KOPT-K1 (cell line): Measurements from ENCODE around the gene GXYLT2.
A peak's percentile ranks its signal among the peaks of the same experiment; 100 is the strongest.

Experiments
- H3K27ac ChIP-seq: fragments of 200-600 bp; sonication (generic); 2 replicates; pipeline ENCODE4 v1.5.1; 2016; ENCODE audit warnings: antibody characterized with exemption, mild to moderate bottlenecking, low read depth, low read length; ENCODE audit not compliant: poor library complexity, severe bottlenecking
- H3K36me3 ChIP-seq: fragments of 200-600 bp; sonication (generic); 2 replicates; pipeline ENCODE4 v1.5.1; 2017; ENCODE audit warnings: antibody characterized with exemption, mild to moderate bottlenecking, low read length, moderate library complexity; ENCODE audit not compliant: insufficient read depth
- H3K9me3 ChIP-seq: fragments of 200-600 bp; sonication (generic); 2 replicates; pipeline ENCODE4 v1.5.1; 2017; ENCODE audit warnings: antibody characterized with exemption, low read length, mild to moderate bottlenecking; ENCODE audit not compliant: insufficient read depth, poor library complexity, severe bottlenecking

Gene GXYLT2

DNA sequence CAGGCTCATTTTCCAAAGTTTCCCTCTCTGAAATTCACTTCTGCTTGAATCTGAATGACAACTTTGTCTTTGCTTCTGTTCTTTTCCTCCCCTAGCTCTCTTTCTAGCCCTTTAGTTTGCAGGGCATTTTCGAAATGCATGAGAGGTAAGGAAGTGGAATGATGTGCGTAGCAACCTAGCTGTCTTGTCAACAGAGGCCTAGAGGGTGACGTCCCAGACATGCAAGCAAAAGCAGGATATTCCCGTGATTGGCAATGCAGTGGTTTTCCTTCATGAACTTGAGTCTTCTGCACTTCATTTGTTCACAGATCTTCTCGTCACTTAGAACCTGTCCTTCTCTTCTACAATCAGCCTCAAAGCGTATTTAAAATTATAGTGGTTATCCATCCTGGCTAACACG lies 56.9 kb downstream of the GXYLT2 start:
- no peak overlapping the region for H3K27ac ChIP-seq
- no peaks in the 10 kb centered on the region for H3K9me3 ChIP-seq
- H3K36me3 ChIP-seq: peaks cover 56% of the 10 kb centered on the region

DNA sequence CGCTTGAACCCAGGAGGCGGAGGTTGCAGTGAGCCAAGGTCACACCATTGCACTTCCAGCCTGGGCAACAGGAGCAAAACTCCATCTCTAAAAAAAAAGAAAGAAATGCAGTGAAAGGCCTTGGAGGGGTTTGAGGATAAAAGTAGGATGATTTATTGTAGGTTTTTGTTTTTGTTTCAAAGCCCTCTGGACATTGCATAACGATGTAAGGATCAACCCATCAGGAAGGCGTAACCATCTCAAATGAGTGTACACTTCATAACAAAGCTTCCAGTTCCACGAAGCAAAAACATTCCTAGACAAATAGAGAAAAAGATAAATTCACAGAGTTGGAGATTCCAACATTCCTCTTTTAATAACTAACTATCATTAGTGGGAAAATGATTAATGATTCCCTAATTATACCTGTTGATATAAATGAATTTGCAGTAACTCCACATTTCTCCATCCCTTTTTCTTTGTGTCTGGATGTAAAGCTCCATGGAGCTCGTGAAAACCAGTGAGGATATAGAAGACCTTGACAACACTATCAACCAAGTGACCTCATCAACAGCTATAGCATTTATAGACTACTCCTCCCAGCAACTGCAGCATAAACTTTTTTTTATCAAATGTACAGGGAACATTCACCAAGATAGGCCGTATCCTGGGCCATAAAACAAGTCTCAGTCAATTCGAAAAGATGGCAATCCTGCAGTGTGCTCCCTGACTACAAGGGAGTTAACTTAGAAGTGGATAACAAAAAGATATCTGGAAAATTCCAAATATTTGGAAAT lies 60.1 kb downstream of the GXYLT2 start:
- H3K36me3 ChIP-seq: peaks cover 35% of the 10 kb centered on the region
- no peaks in the 10 kb centered on the region for H3K9me3 ChIP-seq
- H3K27ac ChIP-seq: no peak overlapping the region

DNA sequence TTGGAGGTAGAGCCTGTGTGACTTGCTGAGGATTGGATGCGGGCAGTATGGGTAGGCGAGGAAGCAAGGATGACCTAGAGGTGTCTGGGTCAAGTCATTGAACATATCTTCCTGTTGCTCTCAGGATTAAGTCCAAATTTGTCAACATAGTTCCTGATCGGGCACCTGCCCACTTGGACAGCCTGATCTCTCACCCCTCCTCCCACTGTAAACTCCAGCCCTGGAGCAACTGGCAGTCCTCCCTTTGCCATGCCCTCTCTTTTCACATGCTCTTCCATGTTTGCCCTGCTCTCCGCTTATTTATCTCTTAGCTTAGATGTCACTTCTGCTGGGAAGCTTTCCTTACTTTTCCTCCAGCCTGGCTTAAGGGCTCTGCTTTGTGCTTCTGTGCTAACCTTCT lies 61.2 kb downstream of the GXYLT2 start:
- Histone ChIP-seq H3K27ac (no peak overlapping the region), H3K9me3 (no peaks in the 10 kb centered on the region), H3K36me3 (peaks cover 29% of the 10 kb centered on the region)

GRCh38 chr3:72950372-72950771 lies 62.5 kb downstream of the GXYLT2 start:
- Histone ChIP-seq H3K36me3 (peaks cover 27% of the 10 kb centered on the region), H3K27ac (no peak overlapping the region), H3K9me3 (no peaks in the 10 kb centered on the region)

DNA sequence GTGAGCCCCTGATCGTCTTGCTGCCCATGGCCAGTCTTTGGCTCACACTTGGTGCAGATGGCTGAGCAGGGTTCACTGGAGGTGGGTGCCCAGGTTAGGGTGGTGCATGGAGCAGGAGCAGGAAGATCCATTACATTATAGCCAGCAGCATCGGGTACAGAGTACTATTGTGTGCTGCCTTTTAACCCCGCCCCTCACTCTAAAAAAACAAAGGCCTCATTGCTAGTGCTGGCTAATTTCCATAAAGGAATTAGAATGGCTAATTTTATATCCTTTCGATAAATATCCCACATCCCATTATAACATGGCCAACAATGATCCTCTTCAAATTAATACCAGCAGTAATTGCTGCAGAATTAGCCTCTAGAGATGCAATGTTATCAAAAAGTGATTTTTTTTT lies 63.0 kb downstream of the GXYLT2 start:
- Histone ChIP-seq H3K36me3 (peaks cover 27% of the 10 kb centered on the region), H3K27ac (no peak overlapping the region), H3K9me3 (no peaks in the 10 kb centered on the region)

DNA sequence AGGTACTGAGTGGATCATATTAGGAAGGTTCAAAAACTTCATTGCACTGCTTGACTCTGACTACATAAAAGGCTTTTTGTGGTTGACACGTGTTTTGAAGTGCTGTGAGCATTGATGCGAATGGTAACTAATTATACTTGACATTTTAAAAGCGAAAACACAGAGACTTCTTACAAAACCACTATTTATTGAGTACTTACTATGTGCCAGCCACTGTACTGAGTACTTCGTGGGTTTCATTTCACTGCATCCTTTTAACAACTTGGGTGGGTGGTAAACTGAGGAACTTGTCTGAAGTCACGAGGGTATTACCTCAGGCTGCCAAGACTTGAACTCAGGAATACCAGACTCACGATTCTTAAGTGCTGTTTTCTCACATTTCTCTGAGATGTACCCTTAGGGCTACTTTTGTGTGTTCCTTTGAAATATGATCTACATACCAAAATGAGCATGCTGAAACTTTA lies 63.4 kb downstream of the GXYLT2 start:
- no peaks in the 10 kb centered on the region for H3K9me3 ChIP-seq
- peaks cover 29% of the 10 kb centered on the region for H3K36me3 ChIP-seq
- H3K27ac ChIP-seq: no peak overlapping the region

GRCh38 chr3:72953325-72953956 lies 65.6 kb downstream of the GXYLT2 start:
- Histone ChIP-seq H3K27ac (no peak overlapping the region), H3K36me3 (peaks cover 39% of the 10 kb centered on the region), H3K9me3 (no peaks in the 10 kb centered on the region)

GRCh38 chr3:72957297-72957696 lies 69.5 kb downstream of the GXYLT2 start:
- H3K36me3 ChIP-seq: peaks cover 73% of the 10 kb centered on the region
- no peak overlapping the region for H3K27ac ChIP-seq
- no peaks in the 10 kb centered on the region for H3K9me3 ChIP-seq

DNA sequence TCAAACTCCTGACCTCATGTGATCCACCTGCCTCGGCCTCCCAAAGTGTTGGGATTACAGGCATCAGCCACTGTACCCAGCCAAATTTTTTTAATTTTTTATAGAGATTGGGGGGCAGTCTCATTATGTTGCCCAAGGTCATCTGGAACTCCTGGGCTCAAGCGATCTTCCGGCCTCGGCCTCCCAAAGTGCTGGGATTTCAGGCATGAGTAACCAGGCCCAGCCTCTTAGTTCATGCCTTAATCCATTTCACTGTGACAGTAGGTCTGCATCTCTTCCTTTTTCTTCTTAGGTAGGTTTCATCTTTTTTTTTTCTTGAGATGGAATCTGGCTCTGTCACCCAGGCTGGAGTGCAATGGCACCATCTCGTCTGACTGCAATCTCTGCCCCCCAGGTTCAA lies 71.5 kb downstream of the GXYLT2 start:
- H3K27ac ChIP-seq: no peak overlapping the region
- peaks cover 79% of the 10 kb centered on the region for H3K36me3 ChIP-seq
- no peaks in the 10 kb centered on the region for H3K9me3 ChIP-seq

GRCh38 chr3:72960812-72961518 lies 73.1 kb downstream of the GXYLT2 start:
- Histone ChIP-seq H3K9me3 (no peaks in the 10 kb centered on the region), H3K27ac (peak overlapping the region; percentile 36)

DNA sequence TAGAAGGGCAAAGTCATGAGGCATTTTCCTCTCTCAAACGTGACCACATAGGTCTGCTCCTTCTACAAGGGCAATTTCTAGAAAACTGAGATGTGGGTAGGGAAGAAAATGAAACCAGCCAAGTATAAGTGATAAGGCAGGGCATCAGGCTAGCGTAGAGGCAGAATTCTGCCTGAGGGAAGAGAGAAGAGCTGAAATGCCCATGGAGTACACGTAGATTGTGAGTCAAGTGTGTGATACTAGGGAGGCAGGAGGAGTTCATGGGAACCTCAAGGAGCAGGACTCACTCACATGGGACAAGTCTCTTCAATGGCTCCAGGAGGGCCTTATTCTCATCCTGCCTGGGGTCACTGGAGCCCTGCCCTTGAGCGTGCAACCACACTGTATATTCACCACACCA lies 73.9 kb downstream of the GXYLT2 start:
- Histone ChIP-seq H3K27ac (peak overlapping the region; percentile 36), H3K36me3 (peaks cover 76% of the 10 kb centered on the region), H3K9me3 (no peaks in the 10 kb centered on the region)

More at GRCh38 chr3:72960812-72961518, 73.1 kb downstream of the GXYLT2 start:
- peaks cover 76% of the 10 kb centered on the region for H3K36me3 ChIP-seq

DNA sequence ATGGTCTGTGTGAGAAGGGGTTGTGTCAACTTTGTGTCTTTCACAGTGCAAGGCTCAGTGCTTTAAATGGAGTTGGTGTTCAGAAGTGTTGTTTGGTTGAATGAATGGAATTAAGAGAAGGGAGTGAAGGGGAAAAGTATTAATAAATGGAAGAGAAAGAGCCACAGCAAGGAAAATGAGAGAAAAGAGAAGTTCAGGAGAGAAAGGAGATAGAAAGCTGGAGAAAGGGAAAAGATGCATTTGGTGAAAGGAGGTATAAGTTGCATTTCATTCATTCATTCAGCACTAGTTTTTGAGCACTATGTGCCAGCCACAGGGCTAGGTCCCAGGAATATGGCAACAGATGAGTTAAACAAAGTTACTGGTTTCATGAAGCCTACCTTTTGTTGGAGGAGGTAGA lies 74.5 kb downstream of the GXYLT2 start:
- H3K9me3 ChIP-seq: no peaks in the 10 kb centered on the region
- peak overlapping the region; percentile 36 for H3K27ac ChIP-seq
- peaks cover 76% of the 10 kb centered on the region for H3K36me3 ChIP-seq

DNA sequence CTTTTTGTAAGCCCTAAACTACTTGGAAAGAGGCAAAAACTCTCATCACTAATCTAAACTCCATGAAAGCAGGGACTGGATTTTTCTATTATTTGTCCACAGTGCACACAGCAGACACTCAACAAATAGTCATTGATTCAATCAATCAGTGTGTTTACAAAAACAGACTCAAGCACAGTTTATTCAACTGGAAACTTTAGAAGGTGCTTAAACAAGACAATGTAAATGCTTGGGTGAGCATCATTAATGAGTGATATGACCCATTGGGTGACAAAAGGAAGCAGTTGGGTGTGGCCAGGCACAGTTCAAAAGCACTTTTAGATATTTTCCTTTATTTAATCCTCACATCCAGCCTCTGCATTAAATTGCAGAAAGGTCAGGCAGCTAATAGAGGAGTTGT lies 76.8 kb downstream of the GXYLT2 start:
- H3K27ac ChIP-seq: peak overlapping the region; percentile 50
- peaks cover 79% of the 10 kb centered on the region for H3K36me3 ChIP-seq
- no peaks in the 10 kb centered on the region for H3K9me3 ChIP-seq

- H3K9me3 ChIP-seq: no peaks in the 10 kb centered on the region
- H3K27ac ChIP-seq: no peak overlapping the region
- peaks cover 81% of the 10 kb centered on the region for H3K36me3 ChIP-seq
These were observed 80.4 kb downstream of the GXYLT2 start for GRCh38 chr3:72968266-72968664.

DNA sequence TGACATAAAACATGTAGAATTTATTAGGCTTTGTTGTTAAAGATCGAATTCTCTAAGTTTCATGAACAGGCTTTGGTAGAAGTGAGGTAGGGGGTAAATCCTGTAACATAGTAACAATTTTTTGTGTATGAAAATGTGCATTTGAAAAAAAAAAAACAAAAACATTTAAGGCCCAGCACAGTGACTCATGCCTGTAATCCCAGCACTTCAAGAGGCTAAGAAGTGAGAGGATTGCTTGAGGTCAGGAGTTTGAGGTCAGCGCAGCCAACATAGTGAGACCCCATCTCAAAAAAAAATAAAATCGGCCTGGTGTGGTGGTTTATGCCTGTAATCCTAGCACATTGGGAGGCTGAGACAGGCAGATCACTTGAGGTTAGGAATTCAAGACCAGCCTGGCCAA lies 81.9 kb downstream of the GXYLT2 start:
- H3K9me3 ChIP-seq: no peaks in the 10 kb centered on the region
- no peak overlapping the region for H3K27ac ChIP-seq
- peaks cover 95% of the 10 kb centered on the region for H3K36me3 ChIP-seq
